Measurements from ENCODE around the gene UBE2I. TPM values are rescaled to one million over a fixed set of nuclear protein-coding genes. Genes with fewer than 3 reads are reported as not detected.
"Not testable (repeated sequence)": the region's sequence is repeated elsewhere in the genome, so short reads cannot be mapped to it uniquely, and the experiment has no call there.

Gene UBE2I
- polyA plus RNA-seq, 3 donors, result 33.1 to 65.3 (median 52.4) TPM

GRCh38 chr16:1322407-1322806 is 13.0 kb downstream of the UBE2I start:
- H3K27ac ChIP-seq (ENCODE audit: low read depth, low read length), result no peak overlapping the region
- 96 to 98% (median 96%) methylated on average over 8 of the region's 8 CpGs for WGBS, 3 donors

DNA sequence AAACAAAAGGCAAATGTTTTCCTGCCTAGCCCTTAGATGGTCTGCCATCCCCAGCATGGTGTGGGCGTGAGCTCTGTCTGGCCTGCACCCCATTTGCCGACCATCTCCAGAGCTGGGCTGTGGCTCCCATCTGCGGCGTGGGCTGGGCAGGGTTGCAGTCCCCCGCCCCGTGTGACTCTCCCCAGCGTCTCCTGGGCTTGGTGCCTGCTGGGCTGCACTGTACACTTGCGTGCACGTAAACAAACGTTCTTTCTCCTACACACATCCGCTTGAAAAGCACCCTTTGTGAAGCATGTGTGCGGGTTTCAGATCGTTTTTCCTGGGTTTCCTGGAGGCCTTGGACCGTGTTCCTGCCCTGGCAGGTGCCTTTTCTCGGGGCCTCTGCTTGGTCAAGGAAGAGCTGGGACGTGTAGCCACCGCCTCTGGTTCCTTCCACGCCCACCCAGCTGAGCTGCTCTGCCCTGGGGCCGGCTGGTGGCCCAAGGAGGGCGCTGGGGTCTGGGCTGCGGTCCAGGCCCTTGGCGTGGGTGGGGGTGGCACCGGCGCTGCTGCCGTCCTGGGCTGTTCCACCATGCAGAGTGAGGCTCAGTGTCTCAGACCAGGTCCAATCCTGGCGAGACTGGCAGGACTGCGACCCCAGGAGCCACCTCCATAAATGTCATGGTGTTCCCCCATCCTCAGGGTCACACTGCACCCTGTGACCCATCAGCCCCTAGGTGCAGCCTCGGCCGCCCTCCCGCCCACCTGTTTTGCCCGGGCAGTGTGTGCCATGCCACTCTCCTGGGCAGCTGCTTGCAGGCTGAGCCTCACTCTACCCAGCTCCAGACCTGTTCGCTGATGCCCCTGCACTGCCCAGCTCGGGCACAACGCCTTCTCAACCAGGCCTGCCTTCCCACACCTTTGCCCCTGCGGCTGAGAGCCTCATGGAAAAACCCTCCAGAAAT is 14.1 kb downstream of the UBE2I start:
- no peak overlapping the region for H3K27ac ChIP-seq (ENCODE audit: low read depth, low read length)
- 77 to 86% (median 83%) methylated on average over 31 to 35 of the region's 35 CpGs for WGBS, 3 donors

GRCh38 chr16:1324286-1324826 is 14.9 kb downstream of the UBE2I start:
- WGBS, 3 donors, result 82 to 88% (median 83%) methylated on average over 22 of the region's 22 CpGs

DNA sequence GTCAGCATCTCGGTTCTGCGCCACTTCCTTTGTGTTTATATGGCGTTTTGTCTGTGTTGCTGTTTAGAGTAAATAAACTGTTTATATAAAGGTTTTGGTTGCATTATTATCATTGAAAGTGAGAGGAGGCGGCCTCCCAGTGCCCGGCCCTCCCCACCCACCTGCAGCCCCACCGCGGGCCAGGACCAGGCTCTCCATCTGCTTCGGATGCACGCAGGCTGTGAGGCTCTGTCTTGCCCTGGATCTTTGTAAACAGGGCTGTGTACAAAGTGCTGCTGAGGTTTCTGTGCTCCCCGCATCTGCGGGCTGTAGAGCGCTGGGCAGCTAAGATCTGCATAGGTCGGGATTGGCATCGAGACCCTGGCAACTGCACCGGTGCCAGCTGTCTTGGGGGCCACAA is 15.8 kb downstream of the UBE2I start:
- H3K27ac ChIP-seq (ENCODE audit: low read depth, low read length), result no peak overlapping the region
- 88 to 91% (median 89%) methylated on average over 15 of the region's 15 CpGs for WGBS, 3 donors

More at GRCh38 chr16:1324286-1324826, 14.9 kb downstream of the UBE2I start:
- H3K27ac ChIP-seq (ENCODE audit: low read depth, low read length), result no peak overlapping the region

DNA sequence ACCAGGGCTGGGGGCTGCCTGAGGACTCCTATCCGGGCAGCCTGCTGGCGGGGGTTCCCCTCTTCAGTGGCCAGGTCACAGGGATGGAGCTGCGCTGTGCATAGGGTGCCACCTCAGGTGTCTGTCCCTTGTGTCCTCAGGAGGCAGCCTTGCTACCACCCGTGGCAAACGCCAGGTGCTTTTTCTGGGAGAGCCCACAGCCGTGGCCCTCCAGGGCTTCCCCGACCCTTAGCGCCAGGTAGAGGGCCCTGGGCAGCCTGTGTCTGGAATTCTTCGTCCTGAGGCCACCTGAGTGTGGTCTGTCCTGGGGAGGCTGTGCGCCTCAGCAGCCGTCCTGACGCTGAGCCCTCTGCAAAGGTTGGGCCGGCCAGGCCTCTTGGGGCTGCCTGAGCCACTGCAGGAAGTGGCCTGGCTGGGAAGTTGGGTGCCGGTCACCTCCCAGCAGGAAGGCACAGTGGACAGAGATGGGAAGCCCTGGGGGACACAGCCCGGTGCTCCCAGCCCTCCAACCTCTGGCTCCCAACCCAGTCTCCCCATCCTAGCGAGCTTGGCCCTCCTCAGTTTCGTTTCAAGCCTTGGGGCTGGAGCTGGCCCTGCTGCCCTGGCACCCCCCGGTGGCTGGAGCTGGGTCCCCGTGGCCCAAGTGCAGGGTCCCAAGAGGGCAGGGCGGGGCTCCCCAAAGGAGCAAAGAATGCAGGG is 16.4 kb downstream of the UBE2I start:
- no peak overlapping the region for H3K27ac ChIP-seq (ENCODE audit: low read depth, low read length)

GRCh38 chr16:1326391-1326790 is 17.0 kb downstream of the UBE2I start:
- WGBS, 3 donors, result 70 to 76% (median 73%) methylated on average over 17 of the region's 17 CpGs
- H3K27ac ChIP-seq (ENCODE audit: low read depth, low read length), result no peak overlapping the region

More for the DNA sequence above, 16.4 kb downstream of the UBE2I start:
- WGBS, 3 donors, result 62 to 74% (median 69%) methylated on average over 19 to 20 of the region's 20 CpGs

DNA sequence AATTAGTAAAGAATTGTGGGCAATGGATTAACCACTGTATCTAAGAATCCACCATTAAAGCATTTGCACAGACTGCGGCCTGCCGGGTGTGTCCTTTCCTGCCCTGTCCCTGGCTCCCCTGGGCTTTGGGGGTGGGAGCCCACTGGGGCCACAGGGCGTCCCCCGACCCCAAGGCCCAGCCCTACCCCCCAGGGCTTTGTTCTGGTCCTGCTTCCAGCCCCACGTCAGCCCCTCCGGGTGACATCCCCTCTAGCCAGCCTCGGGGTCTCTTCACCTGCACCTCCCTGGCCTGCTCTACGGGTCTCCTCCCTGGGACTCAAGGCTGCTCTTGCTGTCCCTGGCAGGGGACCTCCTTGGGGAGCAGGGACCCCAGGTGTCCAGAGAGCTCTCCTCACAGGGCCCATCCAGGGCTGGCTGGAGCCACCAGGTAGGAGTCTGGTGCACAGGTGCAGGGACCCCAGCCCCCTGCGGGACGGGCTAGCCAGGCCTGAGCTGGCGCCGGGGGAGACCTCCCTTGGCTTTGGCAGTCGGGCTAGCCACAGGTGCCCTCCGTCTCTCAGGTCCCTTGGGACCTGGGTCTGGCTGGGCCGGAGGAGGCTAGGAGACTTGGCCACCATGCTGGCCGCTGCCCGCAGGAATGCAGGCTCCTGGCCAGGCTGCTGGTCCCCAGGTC is 17.6 kb downstream of the UBE2I start:
- no peak overlapping the region for H3K27ac ChIP-seq (ENCODE audit: low read depth, low read length)
- 74 to 78% (median 75%) methylated on average over 16 to 17 of the region's 17 CpGs for WGBS, 3 donors

DNA sequence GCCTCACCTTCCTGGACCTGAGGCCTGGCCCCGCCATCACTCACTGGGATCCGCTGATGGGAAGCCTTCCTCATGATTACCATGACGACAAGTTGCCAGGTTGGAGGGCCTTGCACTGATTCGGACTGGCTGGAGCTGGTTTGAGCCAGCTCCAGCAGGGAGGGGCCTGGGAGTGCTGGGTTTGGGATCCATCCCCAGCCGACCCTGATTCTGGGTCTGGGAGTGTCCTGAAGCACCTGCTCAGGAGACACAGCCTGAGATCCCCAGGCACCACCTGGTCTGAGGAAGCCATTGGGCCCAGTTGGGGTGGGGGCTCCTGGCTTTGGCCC is 18.1 kb downstream of the UBE2I start:
- no peak overlapping the region for H3K27ac ChIP-seq (ENCODE audit: low read depth, low read length)
- 71 to 80% (median 72%) methylated on average over 4 to 5 of the region's 5 CpGs for WGBS, 3 donors

DNA sequence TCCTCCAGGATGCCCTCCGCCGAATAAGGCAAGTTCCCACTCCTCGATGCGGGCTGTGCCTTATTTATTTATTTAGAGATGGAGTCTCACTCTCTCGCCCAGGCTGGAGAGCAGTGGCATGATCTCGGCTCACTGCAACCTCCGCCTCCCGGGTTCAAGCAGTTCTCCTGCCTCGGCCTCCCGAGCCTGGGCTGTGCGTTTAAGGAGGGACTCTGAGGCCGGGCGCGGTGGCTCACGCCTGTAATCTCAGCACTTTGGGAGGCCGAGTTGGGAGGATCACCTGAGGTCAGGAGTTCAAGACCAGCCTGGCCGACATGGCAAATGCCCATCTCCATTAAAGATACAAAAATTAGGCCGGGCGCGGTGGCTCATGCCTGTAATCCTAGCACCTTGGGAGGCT is 18.7 kb downstream of the UBE2I start:
- not testable (repeated sequence) for H3K27ac ChIP-seq (ENCODE audit: low read depth, low read length)
- 88 to 91% (median 89%) methylated on average over 20 of the region's 20 CpGs for WGBS, 3 donors

DNA sequence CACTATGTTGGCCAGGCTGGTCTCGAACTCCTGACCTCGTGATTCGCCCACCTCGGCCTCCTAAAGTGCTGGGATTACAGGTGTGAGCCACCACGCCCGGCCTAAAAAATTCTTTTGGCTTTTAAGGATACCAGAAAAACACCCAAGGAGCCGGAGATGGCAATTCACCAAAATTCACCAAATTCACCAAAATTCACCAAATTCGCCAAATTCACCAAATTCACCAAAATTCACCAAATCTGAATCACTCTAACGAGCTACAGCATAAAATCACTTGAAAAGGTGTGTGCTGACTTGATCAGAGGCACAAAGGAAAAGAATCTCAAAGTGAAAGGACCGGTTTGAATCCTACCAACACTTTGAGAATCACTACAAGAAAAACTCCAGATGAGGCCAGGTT is 19.5 kb downstream of the UBE2I start:
- WGBS, 3 donors, result 91 to 94% (median 93%) methylated on average over 10 of the region's 10 CpGs
- H3K27ac ChIP-seq (ENCODE audit: low read depth, low read length), result not testable (repeated sequence)

DNA sequence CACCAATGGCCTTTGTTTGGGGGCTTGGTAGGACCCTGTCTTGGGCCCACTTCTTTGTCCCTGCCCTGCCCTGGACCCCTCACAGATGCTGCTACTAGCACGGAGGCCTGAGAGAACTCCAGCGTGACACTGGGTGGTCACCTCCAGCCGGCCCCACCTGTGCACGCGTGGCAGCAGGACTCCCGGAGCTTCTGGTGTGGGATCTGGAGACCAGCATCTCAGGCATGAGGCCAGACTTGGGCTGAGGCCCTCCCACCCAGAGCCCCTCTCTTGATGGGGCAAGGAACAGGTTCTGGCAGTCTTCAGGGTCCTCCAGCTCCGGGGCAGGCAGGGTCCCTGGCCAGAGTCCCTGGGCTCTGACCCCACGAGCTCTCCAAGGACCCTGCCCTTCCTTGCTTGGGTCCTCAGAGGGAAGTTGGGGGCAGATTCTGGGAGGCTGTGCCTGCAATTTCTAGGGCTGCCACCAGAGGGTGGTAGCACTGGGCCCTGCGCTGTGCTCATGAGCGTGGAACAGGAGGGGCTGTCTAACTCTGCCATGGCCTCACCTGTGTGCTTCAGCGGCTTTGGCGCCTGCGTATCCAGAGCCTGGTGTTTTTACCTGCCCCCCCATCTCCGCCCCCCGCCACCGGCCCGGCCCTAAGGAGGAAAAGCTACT is 21.0 kb downstream of the UBE2I start:
- 70 to 76% (median 73%) methylated on average over 17 of the region's 17 CpGs for WGBS, 3 donors
- no peak overlapping the region for H3K27ac ChIP-seq (ENCODE audit: low read depth, low read length)

DNA sequence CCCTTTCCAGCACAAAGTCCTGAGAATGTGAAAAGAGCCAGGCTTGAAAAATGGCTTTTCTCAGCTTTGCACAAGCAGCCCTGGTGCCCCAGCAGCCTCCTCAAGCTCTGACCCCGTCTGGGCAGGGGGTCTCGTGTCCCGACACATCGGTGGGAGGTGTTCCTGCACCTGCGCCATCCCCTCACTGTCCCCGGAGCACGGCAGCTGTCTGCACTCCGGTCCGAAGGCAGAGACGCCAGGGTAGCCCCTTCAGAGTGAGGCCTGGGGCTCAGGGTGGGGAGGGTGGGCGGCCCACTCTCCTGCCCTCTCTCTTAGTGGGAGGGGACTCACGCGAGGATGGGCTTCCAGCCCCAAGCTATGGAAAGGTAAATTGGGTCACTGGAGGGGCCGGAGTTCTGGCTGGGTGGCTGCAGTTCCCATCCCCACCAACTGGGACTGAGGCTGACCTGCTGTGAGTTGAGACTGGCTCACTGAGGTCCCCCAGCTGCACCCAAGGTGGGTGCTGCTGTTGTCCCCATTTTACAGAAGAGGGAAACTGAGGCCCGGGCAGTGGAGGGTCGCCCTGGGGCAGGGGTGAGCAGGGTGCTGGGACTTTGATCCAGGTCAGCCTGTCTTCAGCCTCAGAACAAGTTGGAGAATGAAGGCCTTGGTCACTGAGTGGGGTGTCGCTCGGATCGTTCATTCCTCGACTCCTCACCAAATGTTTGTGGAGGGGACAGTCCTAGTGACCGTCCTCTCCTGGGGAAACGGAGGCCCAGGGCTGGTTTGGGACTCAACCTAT is 21.7 kb downstream of the UBE2I start:
- WGBS, 3 donors, result 48 to 54% (median 54%) methylated on average over 22 of the region's 22 CpGs

GRCh38 chr16:1331712-1332617 is 22.5 kb downstream of the UBE2I start:
- WGBS, 3 donors, result 4 to 10% (median 5%) methylated on average over 34 of the region's 34 CpGs
- H3K27ac ChIP-seq (ENCODE audit: low read depth, low read length), result no peak overlapping the region

More for the DNA sequence above, 21.7 kb downstream of the UBE2I start:
- H3K27ac ChIP-seq (ENCODE audit: low read depth, low read length), result no peak overlapping the region

GRCh38 chr16:1332618-1333148 is 23.2 kb downstream of the UBE2I start:
- WGBS, 3 donors, result 5 to 16% (median 5%) methylated on average over 25 to 26 of the region's 26 CpGs
- no peak overlapping the region for H3K27ac ChIP-seq (ENCODE audit: low read depth, low read length)

- 3 to 4% (median 4%) methylated on average over 42 to 81 of the region's 83 CpGs for WGBS, 3 donors
- H3K27ac ChIP-seq (ENCODE audit: low read depth, low read length), result no peak within 1 kb of the TSS
Measured at GRCh38 chr16:1333149-1333812, 23.8 kb downstream of the UBE2I start, which contains the start of gene BAIAP3. TSS of gene BAIAP3 (plus strand) at chr16:1333645. CDS start at chr16:1338550, 4,905 bp downstream.
